SK-N-SH (cell line): Measurements from ENCODE around the gene PREPL.

Experiments
- CHD2 ChIP-seq: fragments of 150-350 bp; IDR thresholded peaks from 2 replicates; pipeline ENCODE4 v1.6.1; 2018; ENCODE audit warnings: low read length; ENCODE audit not compliant: partially characterized antibody
- EP300 ChIP-seq, 2 experiments: IDR thresholded peaks; 2 replicates each; pipeline versions ENCODE4 v1.4.0 to v1.6.1; 2012; ENCODE audit warnings: borderline replicate concordance in 1 of 2, low read depth in 1 of 2, low read length in 1 of 2
- EZH2phosphoT487 ChIP-seq: fragments of 200-600 bp; sonication (generic); IDR thresholded peaks from 2 replicates; pipeline ENCODE4 v1.6.1; 2017; ENCODE audit warnings: low read depth, mixed run types, mild to moderate bottlenecking, antibody characterized with exemption, moderate library complexity, borderline replicate concordance
- FOXM1 ChIP-seq: IDR thresholded peaks from 2 replicates; pipeline ENCODE4 v1.4.0; 2012; ENCODE audit warnings: low read depth, mild to moderate bottlenecking
- GATA2 ChIP-seq: sonication (generic); formaldehyde crosslinking; IDR thresholded peaks from 2 replicates; pipeline ENCODE4 v1.5.0; 2020; ENCODE audit warnings: mild to moderate bottlenecking, missing genetic modification reagents
- NFIC ChIP-seq: IDR thresholded peaks from 2 replicates; pipeline ENCODE4 v1.4.0; 2012; ENCODE audit warnings: borderline replicate concordance
- NRF1 ChIP-seq: IDR thresholded peaks from 2 replicates; pipeline ENCODE4 v1.6.1; 2012; ENCODE audit warnings: low read depth, mild to moderate bottlenecking, low read length
- RCOR1 ChIP-seq: fragments of 150-350 bp; IDR thresholded peaks from 2 replicates; pipeline ENCODE4 v1.6.1; 2017; ENCODE audit warnings: antibody characterized with exemption, low read length
- RXRA ChIP-seq: IDR thresholded peaks from 2 replicates; pipeline ENCODE4 v1.4.0; 2012; ENCODE audit warnings: low read depth, mild to moderate bottlenecking, borderline replicate concordance
- TAF1 ChIP-seq: IDR thresholded peaks from 2 replicates; pipeline ENCODE4 v1.6.1; 2012; ENCODE audit warnings: low read depth, mild to moderate bottlenecking, low read length, moderate library complexity, borderline replicate concordance
- TF ChIP-seq, protein P1 (sequence below): IDR thresholded peaks from 2 replicates; pipeline ENCODE4 v1.4.0; 2012; ENCODE audit warnings: low read depth, borderline replicate concordance
- TF ChIP-seq, protein P2 (sequence below): fragments of 200-600 bp; sonication (generic); IDR thresholded peaks from 2 replicates; pipeline ENCODE4 v1.6.1; 2017; ENCODE audit warnings: antibody characterized with exemption, mild to moderate bottlenecking, moderate library complexity
- TF ChIP-seq, protein P3 (sequence below): IDR thresholded peaks from 2 replicates; pipeline ENCODE4 v1.6.1; 2012; ENCODE audit warnings: mild to moderate bottlenecking, low read depth, low read length, moderate library complexity

DNA sequence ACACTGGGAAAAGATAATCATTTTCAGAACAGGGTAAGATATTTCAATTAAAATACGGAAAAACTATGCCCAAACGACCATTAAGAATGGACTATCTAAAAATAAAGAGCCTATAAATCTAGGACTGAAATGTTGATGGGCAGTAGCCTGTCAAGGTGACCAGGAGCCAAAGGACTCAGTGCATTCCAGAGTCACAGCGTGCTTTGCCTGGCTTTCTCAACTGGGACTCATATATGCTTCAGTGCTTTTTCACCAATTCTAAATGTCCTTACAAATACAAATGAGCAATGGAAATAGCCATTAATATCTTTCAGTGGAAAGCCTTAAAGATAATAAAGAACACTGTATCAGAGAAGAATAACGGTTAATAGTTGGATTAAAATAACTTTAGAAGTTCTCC lies 35.4 kb downstream of the PREPL start:
- TF ChIP-seq EP300 (IDR thresholded peaks at IDR 0.05; ENCODE audit: borderline replicate concordance in 1 of 2, low read depth in 1 of 2, low read length in 1 of 2), result no peak
- TF ChIP-seq, protein P1, sequence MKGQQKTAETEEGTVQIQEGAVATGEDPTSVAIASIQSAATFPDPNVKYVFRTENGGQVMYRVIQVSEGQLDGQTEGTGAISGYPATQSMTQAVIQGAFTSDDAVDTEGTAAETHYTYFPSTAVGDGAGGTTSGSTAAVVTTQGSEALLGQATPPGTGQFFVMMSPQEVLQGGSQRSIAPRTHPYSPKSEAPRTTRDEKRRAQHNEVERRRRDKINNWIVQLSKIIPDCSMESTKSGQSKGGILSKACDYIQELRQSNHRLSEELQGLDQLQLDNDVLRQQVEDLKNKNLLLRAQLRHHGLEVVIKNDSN, result no peak
- TF ChIP-seq EZH2phosphoT487, result no peak
- TF ChIP-seq, protein P2, sequence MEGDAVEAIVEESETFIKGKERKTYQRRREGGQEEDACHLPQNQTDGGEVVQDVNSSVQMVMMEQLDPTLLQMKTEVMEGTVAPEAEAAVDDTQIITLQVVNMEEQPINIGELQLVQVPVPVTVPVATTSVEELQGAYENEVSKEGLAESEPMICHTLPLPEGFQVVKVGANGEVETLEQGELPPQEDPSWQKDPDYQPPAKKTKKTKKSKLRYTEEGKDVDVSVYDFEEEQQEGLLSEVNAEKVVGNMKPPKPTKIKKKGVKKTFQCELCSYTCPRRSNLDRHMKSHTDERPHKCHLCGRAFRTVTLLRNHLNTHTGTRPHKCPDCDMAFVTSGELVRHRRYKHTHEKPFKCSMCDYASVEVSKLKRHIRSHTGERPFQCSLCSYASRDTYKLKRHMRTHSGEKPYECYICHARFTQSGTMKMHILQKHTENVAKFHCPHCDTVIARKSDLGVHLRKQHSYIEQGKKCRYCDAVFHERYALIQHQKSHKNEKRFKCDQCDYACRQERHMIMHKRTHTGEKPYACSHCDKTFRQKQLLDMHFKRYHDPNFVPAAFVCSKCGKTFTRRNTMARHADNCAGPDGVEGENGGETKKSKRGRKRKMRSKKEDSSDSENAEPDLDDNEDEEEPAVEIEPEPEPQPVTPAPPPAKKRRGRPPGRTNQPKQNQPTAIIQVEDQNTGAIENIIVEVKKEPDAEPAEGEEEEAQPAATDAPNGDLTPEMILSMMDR, result no peak
- no peak for TF ChIP-seq RXRA
- TF ChIP-seq, protein P3, sequence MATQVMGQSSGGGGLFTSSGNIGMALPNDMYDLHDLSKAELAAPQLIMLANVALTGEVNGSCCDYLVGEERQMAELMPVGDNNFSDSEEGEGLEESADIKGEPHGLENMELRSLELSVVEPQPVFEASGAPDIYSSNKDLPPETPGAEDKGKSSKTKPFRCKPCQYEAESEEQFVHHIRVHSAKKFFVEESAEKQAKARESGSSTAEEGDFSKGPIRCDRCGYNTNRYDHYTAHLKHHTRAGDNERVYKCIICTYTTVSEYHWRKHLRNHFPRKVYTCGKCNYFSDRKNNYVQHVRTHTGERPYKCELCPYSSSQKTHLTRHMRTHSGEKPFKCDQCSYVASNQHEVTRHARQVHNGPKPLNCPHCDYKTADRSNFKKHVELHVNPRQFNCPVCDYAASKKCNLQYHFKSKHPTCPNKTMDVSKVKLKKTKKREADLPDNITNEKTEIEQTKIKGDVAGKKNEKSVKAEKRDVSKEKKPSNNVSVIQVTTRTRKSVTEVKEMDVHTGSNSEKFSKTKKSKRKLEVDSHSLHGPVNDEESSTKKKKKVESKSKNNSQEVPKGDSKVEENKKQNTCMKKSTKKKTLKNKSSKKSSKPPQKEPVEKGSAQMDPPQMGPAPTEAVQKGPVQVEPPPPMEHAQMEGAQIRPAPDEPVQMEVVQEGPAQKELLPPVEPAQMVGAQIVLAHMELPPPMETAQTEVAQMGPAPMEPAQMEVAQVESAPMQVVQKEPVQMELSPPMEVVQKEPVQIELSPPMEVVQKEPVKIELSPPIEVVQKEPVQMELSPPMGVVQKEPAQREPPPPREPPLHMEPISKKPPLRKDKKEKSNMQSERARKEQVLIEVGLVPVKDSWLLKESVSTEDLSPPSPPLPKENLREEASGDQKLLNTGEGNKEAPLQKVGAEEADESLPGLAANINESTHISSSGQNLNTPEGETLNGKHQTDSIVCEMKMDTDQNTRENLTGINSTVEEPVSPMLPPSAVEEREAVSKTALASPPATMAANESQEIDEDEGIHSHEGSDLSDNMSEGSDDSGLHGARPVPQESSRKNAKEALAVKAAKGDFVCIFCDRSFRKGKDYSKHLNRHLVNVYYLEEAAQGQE, result no peak
- TF ChIP-seq RCOR1, result no peak
- no peak for TF ChIP-seq TAF1
- no peak for TF ChIP-seq NFIC
- TF ChIP-seq CHD2, result no peak
- no peak for TF ChIP-seq NRF1
- no peak for TF ChIP-seq GATA2 (CRISPR knock-in tag)
- no peak for TF ChIP-seq FOXM1
